ENCODE results near the gene DDX42. TPM values are rescaled to one million over a fixed set of nuclear protein-coding genes. Genes with fewer than 3 reads are reported as not detected.

The DDX42 gene
- total and polyA plus RNA-seq, 2 donors (not counting 1 experiment from before 2014, with no cell fraction given), result 61.6 to 170 TPM

DNA sequence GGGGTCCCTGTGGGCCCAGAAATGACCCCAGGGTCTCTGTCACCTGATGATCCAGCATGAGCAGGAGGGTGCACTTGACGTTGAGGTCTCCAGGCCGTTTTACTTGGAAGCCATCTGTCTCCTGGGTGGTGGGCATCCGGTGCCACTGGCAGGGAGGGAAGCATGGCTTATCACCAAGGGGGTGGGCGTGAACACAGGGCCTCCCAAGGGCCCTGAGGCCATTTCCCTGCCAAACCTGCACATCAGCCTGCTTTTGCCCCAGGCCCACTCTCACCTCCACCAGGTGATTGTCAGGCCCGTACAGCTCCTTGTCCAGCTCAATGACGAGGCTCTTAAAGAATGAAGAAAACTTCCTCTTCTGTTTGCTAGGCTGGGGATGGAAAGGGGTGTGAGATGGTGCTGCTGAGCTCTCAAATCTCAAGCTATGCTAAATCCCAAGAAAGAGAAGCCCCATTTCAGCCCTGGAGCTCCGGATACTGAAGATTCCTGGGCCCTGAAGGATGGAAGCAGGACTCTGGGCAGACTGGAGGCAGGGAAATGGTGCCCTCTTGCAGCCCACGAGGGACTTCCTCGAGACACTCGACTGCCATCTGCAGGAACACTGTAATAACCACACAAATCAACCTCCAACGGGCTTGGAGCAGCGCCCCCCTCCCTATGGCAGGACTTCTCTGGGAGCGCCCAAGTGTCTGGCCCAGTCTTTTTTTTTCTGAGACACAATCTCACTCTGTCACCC lies 60.6 kb downstream of the DDX42 start:
- H3K9ac ChIP-seq (ENCODE audit: low read length), result no peak overlapping the region
- H3K4me1 ChIP-seq (ENCODE audit: control insufficient read depth in 2 of 2, insufficient read depth in 2 of 2, low read length in 2 of 2), result peaks cover 26 to 36% of the 10 kb centered on the region in 2 donors
- H3K4me2 ChIP-seq (replicated peaks; ENCODE audit: low read depth, low read length, poor library complexity, severe bottlenecking), result peak overlapping the region; percentile 11
- CTCF ChIA-PET, result interaction anchor here (0.7 to 2.9 kb wide), 18 partner anchors 9 to 415 kb away, joined by 3 to 15 read pairs (median 4); partner anchors contain the start of gene ERN1
- WGBS (ENCODE audit: insufficient coverage), result 30% methylated on average over 11 of the region's 13 CpGs
- H3K79me2 ChIP-seq (ENCODE audit: control insufficient read depth, insufficient read depth, low read length), result peaks cover 47% of the 10 kb centered on the region
- POLR2A ChIA-PET, result interaction anchor here (0.9 kb wide), 1 partner anchor 61 kb away, joined by 3 read pairs; the partner anchor contains the start of genes CCDC47 and DDX42
- peak; percentile 86 for ATAC-seq (ENCODE audit: low read depth)
- peak overlapping the region in 1 of 2 donors; percentile 13 for H3K27ac ChIP-seq (ENCODE audit: low read length in 2 of 2)
- no peaks in the 10 kb centered on the region for H3K9me3 ChIP-seq (ENCODE audit: control extremely low read depth in 1 of 3, control insufficient read depth in 2 of 3, insufficient read depth in 1 of 3, low read length in 2 of 3)
- Mint-ChIP-seq H3K27me3 (no peaks in the 10 kb centered on the region), H3K27ac (peak overlapping the region; percentile 72), H3K4me1 (peaks cover 45% of the 10 kb centered on the region), H3K4me3 (no peak overlapping the region), H3K9me3 (ENCODE audit: insufficient read depth) (no peaks in the 10 kb centered on the region)
- peak; percentile 77 for DNase-seq
- no peak overlapping the region for H2AFZ ChIP-seq (ENCODE audit: insufficient read depth, low read depth, low read length, poor library complexity, severe bottlenecking)
- H4K20me1 ChIP-seq (ENCODE audit: control insufficient read depth, insufficient read depth, low read length, poor library complexity, severe bottlenecking), result peaks cover 46% of the 10 kb centered on the region
- peaks cover 2 to 81% of the 10 kb centered on the region in 2 experiments for H3K36me3 ChIP-seq (replicated peaks in 1 of 2; ENCODE audit: control extremely low read depth in 1 of 2, control insufficient read depth in 1 of 2, extremely low read depth in 1 of 2, insufficient read depth in 2 of 2, low read length in 1 of 2)
- intact Hi-C loops (cut with micrococcal nuclease), result loop anchor here (2.0 to 5.0 kb wide), 2 partner anchors 138 to 407 kb away; no protein-coding TSS in a partner anchor
- H3K4me3 ChIP-seq (ENCODE audit: control extremely low read depth in 1 of 5, extremely low read depth in 1 of 5, insufficient read depth in 1 of 5, low read depth in 2 of 5, low read length in 4 of 5), result no peak overlapping the region
- no peaks in the 10 kb centered on the region for H3K27me3 ChIP-seq (replicated peaks in 1 of 4; ENCODE audit: control extremely low read depth in 1 of 4, control insufficient read depth in 3 of 4, insufficient read depth in 4 of 4, low read length in 3 of 4)
- TF ChIP-seq, protein P1, sequence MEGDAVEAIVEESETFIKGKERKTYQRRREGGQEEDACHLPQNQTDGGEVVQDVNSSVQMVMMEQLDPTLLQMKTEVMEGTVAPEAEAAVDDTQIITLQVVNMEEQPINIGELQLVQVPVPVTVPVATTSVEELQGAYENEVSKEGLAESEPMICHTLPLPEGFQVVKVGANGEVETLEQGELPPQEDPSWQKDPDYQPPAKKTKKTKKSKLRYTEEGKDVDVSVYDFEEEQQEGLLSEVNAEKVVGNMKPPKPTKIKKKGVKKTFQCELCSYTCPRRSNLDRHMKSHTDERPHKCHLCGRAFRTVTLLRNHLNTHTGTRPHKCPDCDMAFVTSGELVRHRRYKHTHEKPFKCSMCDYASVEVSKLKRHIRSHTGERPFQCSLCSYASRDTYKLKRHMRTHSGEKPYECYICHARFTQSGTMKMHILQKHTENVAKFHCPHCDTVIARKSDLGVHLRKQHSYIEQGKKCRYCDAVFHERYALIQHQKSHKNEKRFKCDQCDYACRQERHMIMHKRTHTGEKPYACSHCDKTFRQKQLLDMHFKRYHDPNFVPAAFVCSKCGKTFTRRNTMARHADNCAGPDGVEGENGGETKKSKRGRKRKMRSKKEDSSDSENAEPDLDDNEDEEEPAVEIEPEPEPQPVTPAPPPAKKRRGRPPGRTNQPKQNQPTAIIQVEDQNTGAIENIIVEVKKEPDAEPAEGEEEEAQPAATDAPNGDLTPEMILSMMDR (IDR thresholded peaks at IDR 0.05), result peak; percentile 73
- no peak for TF ChIP-seq EZH2 (IDR thresholded peaks at IDR 0.05; ENCODE audit: borderline replicate concordance, insufficient read depth, low read depth, low read length, poor library complexity, severe bottlenecking)
